HEK293T (cell line): ENCODE results near the gene NAT9.

Source experiments
- CTCF ChIA-PET: fragments of 350-600 bp; formaldehyde crosslinking; extraction: SDS; loops from one replicate; lab custom pipeline; 2021; ENCODE audit warnings: antibody characterized with exemption, inconsistent platforms; lab: Yijun Ruan, JAX
- POLR2A ChIA-PET: fragments of 350-600 bp; formaldehyde crosslinking; extraction: SDS; loops from one replicate; lab custom pipeline; 2020; ENCODE audit warnings: antibody characterized with exemption, inconsistent platforms; lab: Yijun Ruan, JAX
- DNase-seq: peaks from one replicate; pipeline ENCODE4 v3.0.0; 2012; ENCODE audit warnings: mixed read lengths; ENCODE audit errors: extremely low spot score
- ARNT ChIP-seq: fragments of 450-650 bp; IDR thresholded peaks from 2 replicates; pipeline ENCODE4 v1.6.1; 2017; ENCODE audit warnings: mild to moderate bottlenecking
- BHLHE40 ChIP-seq: fragments of 450-650 bp; IDR thresholded peaks from 2 replicates; pipeline ENCODE4 v1.6.1; 2016; ENCODE audit warnings: mild to moderate bottlenecking, moderate library complexity, borderline replicate concordance
- CTBP1 ChIP-seq: fragments of 450-650 bp; IDR thresholded peaks from 2 replicates; pipeline ENCODE4 v1.6.1; 2016; ENCODE audit warnings: borderline replicate concordance
- ELF4 ChIP-seq: fragments of 450-650 bp; IDR thresholded peaks from 2 replicates; pipeline ENCODE4 v1.6.1; 2017; ENCODE audit warnings: antibody characterized with exemption
- FOXA1 ChIP-seq: fragments of 450-650 bp; IDR thresholded peaks from 2 replicates; pipeline ENCODE4 v1.6.1; 2016; ENCODE audit warnings: mild to moderate bottlenecking
- FOXK2 ChIP-seq: fragments of 450-650 bp; IDR thresholded peaks from 2 replicates; pipeline ENCODE4 v1.6.1; 2016; ENCODE audit warnings: mild to moderate bottlenecking
- FOXM1 ChIP-seq: fragments of 450-650 bp; IDR thresholded peaks from 2 replicates; pipeline ENCODE4 v1.6.1; 2017; ENCODE audit warnings: mild to moderate bottlenecking, borderline replicate concordance
- HDGF ChIP-seq: fragments of 450-650 bp; IDR thresholded peaks from 2 replicates; pipeline ENCODE4 v1.6.1; 2017; ENCODE audit warnings: antibody characterized with exemption, borderline replicate concordance
- L3MBTL2 ChIP-seq: fragments of 450-650 bp; conservative IDR thresholded peaks from 2 replicates; pipeline ENCODE4 v1.6.1; 2016; ENCODE audit warnings: mild to moderate bottlenecking
- LEF1 ChIP-seq: fragments of 450-650 bp; IDR thresholded peaks from 2 replicates; pipeline ENCODE4 v1.6.1; 2017; ENCODE audit warnings: mild to moderate bottlenecking, borderline replicate concordance
- NFRKB ChIP-seq: fragments of 450-650 bp; IDR thresholded peaks from 2 replicates; pipeline ENCODE4 v1.6.1; 2016; ENCODE audit warnings: mild to moderate bottlenecking, moderate library complexity
- SP1 ChIP-seq: fragments of 450-650 bp; IDR thresholded peaks from 2 replicates; pipeline ENCODE4 v1.6.1; 2017
- SUZ12 ChIP-seq: fragments of 450-650 bp; IDR thresholded peaks from 2 replicates; pipeline ENCODE4 v1.6.1; 2016; ENCODE audit warnings: mild to moderate bottlenecking
- TARDBP ChIP-seq: fragments of 450-650 bp; IDR thresholded peaks from 2 replicates; pipeline ENCODE4 v1.6.1; 2016
- ZNF384 ChIP-seq: fragments of 450-650 bp; IDR thresholded peaks from 2 replicates; pipeline ENCODE4 v1.6.1; 2016
- TF ChIP-seq, protein P1 (sequence below): fragments of 450-650 bp; IDR thresholded peaks from 2 replicates; pipeline ENCODE4 v1.6.1; 2016

Gene NAT9

DNA sequence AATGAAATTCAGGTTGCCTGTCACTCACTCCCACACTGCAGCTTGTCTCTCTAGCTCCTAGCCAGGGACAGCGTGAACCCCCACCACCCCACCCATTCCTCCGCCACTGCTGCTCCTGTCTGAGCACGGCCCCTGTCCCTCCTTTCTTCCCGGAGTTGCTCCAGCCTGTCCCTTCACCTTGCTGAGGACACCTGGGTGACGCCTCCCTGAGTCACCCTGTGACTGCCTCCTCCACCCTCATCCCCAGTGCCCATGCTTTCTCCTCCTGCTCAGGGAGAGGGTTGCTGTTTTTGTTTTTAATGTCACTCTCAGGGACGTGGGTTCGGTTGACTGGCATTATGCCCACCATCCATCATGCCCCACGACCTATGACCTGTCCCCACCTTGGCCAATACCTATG lies 25.8 kb upstream of the NAT9 start:
- no peak for DNase-seq
- ChIA-PET CTCF (interaction anchor here (1.3 kb wide), 1 partner anchor 41 kb away, joined by 3 read pairs; no protein-coding TSS in a partner anchor), POLR2A (interaction anchor here (1.2 kb wide), 1 partner anchor 71 kb away, joined by 4 read pairs; the partner anchor contains the start of gene FDXR)
- TF ChIP-seq SP1 (no peak), ARNT (no peak), FOXM1 (no peak), CTBP1 (no peak), BHLHE40 (no peak), FOXA1 (no peak), L3MBTL2 (no peak), ELF4 (no peak), TARDBP (no peak), LEF1 (no peak), HDGF (no peak), SUZ12 (no peak), ZNF384 (no peak), FOXK2 (no peak)
- TF ChIP-seq, protein P1, sequence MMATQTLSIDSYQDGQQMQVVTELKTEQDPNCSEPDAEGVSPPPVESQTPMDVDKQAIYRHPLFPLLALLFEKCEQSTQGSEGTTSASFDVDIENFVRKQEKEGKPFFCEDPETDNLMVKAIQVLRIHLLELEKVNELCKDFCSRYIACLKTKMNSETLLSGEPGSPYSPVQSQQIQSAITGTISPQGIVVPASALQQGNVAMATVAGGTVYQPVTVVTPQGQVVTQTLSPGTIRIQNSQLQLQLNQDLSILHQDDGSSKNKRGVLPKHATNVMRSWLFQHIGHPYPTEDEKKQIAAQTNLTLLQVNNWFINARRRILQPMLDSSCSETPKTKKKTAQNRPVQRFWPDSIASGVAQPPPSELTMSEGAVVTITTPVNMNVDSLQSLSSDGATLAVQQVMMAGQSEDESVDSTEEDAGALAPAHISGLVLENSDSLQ: no peak

DNA sequence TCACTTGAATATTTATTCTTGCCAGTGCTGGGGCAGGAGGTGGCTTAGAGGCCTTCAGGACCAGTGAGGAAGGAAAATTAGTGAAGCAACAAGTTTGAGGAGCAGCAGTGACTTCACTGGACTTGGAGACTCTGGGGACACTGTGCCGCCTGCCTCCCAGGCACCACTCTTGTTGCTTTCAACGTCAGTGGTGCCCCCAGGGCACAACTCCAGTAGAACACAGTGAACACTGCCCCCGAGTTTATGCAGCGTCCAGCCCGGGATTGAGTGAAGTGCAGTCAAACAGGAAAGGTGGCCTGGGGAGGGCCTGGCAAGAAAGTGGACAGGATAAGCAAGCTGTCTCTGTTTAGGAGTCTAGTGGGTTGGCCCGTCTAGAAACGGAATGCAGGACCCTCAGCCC lies 24.4 kb upstream of the NAT9 start:
- TF ChIP-seq ELF4: no peak
- TF ChIP-seq SUZ12: no peak
- TF ChIP-seq CTBP1: no peak
- TF ChIP-seq BHLHE40: no peak
- no peak for TF ChIP-seq LEF1
- TF ChIP-seq TARDBP: no peak
- TF ChIP-seq HDGF: no peak
- no peak for TF ChIP-seq L3MBTL2
- TF ChIP-seq, protein P1: no peak
- no peak for TF ChIP-seq NFRKB
- no peak for TF ChIP-seq ZNF384
- no peak for TF ChIP-seq SP1
- TF ChIP-seq FOXA1: no peak
- no peak for TF ChIP-seq FOXK2
- TF ChIP-seq ARNT: no peak
- no peak for TF ChIP-seq FOXM1
- no peak for DNase-seq
- CTCF ChIA-PET: interaction anchor here (1.3 kb wide), 1 partner anchor 42 kb away, joined by 3 read pairs; no protein-coding TSS in a partner anchor
- POLR2A ChIA-PET: no interaction called here

DNA sequence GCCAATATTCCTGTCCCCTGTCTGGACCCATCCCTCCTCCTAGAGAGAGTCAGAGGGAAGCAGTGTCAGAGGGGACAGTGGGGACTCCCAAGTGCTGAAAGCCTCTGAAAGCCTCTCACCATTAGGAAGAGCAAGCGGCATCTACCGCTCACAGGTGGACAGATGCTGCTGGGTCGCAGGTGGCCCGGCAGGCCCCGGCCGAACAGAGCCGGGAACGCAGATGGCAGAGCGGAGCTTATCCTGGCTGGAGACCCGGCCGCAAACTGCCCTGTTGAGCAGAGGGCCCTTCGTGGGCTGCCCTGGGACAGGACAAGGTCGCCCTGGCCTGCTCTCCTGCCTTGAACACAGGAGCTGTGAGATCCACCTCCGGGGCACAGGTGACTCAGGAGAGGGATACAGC lies 23.0 kb upstream of the NAT9 start:
- CTCF ChIA-PET: no interaction called here
- no peak for DNase-seq
- POLR2A ChIA-PET: no interaction called here
- TF ChIP-seq FOXA1 (no peak), SUZ12 (no peak), ELF4 (no peak), LEF1 (no peak), SP1 (no peak), BHLHE40 (no peak), ZNF384 (no peak), FOXK2 (no peak), CTBP1 (no peak), TARDBP (no peak), L3MBTL2 (no peak), FOXM1 (no peak), HDGF (no peak), ARNT (no peak)
- TF ChIP-seq, protein P1: no peak

DNA sequence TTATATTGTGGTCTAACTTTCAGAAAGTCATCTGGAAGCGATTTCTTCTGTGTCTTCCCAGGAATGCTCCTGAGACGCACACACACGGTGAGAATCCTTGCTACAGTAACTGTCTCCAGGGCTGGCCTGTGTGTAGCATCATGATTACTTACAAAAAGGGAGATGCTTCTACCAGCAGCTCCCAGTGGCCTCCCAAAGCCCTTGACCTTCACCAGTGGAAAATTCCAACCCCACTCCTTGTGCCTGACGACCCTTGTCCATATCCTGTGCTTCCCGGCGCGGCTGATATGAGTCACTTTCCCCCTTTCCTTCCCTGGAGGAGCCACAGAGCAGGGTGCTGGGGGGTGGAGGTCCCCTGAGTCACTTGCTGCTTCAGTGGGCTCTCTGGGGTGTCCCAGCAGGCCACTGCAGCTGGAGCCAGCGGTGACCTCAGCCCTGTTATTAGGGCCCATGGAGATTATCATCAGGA lies 22.1 kb upstream of the NAT9 start:
- no peak for DNase-seq
- CTCF ChIA-PET: no interaction called here
- TF ChIP-seq FOXK2 (no peak), FOXM1 (no peak), ELF4 (no peak), HDGF (no peak), FOXA1 (no peak), NFRKB (no peak), ARNT (no peak), LEF1 (no peak), ZNF384 (no peak), L3MBTL2 (no peak), SUZ12 (no peak), TARDBP (no peak)
- TF ChIP-seq, protein P1: no peak
- POLR2A ChIA-PET: no interaction called here

DNA sequence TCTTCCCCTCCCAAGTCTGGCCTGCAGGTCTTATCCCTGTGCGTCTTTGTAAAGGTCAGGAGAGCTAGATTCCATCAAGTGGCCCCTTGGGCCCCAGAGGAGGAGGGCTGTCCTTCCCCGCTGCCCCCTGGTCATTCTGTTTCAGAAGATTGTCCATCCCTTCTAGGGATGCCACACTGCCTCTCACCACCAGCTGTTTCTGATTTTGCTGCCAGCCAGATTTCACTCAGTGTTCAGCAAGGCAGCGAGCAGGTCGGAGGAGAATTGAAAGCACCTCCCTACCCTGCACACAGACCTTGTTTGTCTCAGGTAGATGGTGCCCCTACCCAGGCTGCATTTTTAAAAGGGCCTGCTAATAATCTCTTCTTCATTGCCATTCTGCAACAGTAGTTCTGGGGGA lies 21.7 kb upstream of the NAT9 start:
- no peak for DNase-seq
- POLR2A ChIA-PET: no interaction called here
- no peak for TF ChIP-seq SUZ12
- TF ChIP-seq SP1: no peak
- no peak for TF ChIP-seq HDGF
- TF ChIP-seq, protein P1: no peak
- TF ChIP-seq LEF1: no peak
- TF ChIP-seq ARNT: no peak
- TF ChIP-seq FOXM1: no peak
- TF ChIP-seq ELF4: no peak
- TF ChIP-seq TARDBP: no peak
- no peak for TF ChIP-seq BHLHE40
- TF ChIP-seq L3MBTL2: no peak
- no peak for TF ChIP-seq FOXA1
- no peak for TF ChIP-seq ZNF384
- no peak for TF ChIP-seq NFRKB
- CTCF ChIA-PET: no interaction called here
